ENCODE data around the gene OR2A25. TPM values are rescaled to one million over a fixed set of nuclear protein-coding genes. Genes with fewer than 3 reads are reported as not detected.

OR2A25 gene, protein sequence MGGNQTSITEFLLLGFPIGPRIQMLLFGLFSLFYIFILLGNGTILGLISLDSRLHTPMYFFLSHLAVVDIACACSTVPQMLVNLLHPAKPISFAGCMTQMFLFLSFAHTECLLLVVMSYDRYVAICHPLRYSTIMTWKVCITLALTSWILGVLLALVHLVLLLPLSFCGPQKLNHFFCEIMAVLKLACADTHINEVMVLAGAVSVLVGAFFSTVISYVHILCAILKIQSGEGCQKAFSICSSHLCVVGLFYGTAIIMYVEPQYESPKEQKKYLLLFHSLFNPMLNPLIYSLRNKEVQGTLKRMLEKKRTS
- total RNA-seq: not detected

DNA sequence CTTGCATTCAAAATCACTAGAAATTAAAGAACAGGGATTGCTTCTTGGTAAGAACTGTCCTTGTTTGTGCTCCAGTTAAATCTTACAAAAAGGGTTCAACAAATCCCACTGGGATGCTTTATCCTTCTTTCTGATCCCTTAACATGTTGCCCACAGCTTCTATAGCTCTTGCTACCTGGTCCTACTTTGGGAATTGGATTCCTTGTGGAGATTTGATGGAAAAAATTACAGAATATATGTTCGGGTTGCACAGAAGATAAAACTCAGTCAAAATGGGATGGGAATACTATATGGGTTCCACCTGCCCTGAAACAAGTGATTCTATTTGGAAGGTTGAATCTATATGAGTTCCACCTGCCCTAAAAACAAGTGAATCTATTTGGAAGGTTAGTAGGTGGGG lies at the start of gene OR2A25:
TSS of gene OR2A25 (plus strand) at position 301 of the 400 bp plus-strand sequence. CDS start 4,409 bp downstream, outside the sequence.
- no peak for DNase-seq (ENCODE audit: low spot score in 2 of 2)
- intact Hi-C loops (cut with DNase I; ENCODE audit: low total_unique reads): no loop called here
- H3K27ac ChIP-seq: no peak within 1 kb of the TSS
- H3K36me3 ChIP-seq: no peaks in the 10 kb centered on the region
- TF ChIP-seq, protein P1, sequence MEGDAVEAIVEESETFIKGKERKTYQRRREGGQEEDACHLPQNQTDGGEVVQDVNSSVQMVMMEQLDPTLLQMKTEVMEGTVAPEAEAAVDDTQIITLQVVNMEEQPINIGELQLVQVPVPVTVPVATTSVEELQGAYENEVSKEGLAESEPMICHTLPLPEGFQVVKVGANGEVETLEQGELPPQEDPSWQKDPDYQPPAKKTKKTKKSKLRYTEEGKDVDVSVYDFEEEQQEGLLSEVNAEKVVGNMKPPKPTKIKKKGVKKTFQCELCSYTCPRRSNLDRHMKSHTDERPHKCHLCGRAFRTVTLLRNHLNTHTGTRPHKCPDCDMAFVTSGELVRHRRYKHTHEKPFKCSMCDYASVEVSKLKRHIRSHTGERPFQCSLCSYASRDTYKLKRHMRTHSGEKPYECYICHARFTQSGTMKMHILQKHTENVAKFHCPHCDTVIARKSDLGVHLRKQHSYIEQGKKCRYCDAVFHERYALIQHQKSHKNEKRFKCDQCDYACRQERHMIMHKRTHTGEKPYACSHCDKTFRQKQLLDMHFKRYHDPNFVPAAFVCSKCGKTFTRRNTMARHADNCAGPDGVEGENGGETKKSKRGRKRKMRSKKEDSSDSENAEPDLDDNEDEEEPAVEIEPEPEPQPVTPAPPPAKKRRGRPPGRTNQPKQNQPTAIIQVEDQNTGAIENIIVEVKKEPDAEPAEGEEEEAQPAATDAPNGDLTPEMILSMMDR (IDR thresholded peaks at IDR 0.05): no peak
- TF ChIP-seq POLR2A (IDR thresholded peaks at IDR 0.05) (no peak), POLR2AphosphoS5 (IDR thresholded peaks at IDR 0.05) (no peak)
- H3K9me3 ChIP-seq: no peaks in the 10 kb centered on the region
- no peak within 1 kb of the TSS for H3K4me3 ChIP-seq
- no peaks in the 10 kb centered on the region for H3K4me1 ChIP-seq
- no peaks in the 10 kb centered on the region for H3K27me3 ChIP-seq

DNA sequence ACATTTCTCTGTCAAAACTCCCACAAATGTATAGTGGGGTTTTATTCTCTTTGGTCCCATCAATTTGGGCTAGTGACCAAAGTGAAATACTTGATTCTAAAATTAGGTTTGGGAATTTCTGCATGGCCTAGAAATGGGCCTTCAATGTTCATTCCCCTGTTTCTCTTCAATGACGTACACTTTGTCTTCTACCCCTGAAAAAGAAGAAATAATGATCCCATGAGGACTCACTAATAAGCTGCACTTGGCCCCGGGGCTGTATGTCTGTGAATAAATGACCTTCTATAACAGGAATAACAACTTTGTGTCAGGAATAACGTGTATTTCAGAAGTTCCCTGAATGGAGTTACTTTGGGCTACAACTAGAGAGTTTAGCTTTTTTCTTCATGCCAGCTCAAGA lies 49.3 kb upstream of the OR2A25 start:
- H3K27ac ChIP-seq: no peak overlapping the region
- TF ChIP-seq POLR2A (IDR thresholded peaks at IDR 0.05): no peak
- TF ChIP-seq POLR2AphosphoS5 (IDR thresholded peaks at IDR 0.05): no peak
- TF ChIP-seq, protein P1 (IDR thresholded peaks at IDR 0.05): no peak
- no peaks in the 10 kb centered on the region for H3K4me1 ChIP-seq
- no peak for DNase-seq (ENCODE audit: low spot score in 2 of 2)
- H3K36me3 ChIP-seq: no peaks in the 10 kb centered on the region
- intact Hi-C loops (cut with DNase I; ENCODE audit: low total_unique reads): no loop called here
- no peaks in the 10 kb centered on the region for H3K27me3 ChIP-seq
- H3K9me3 ChIP-seq: no peaks in the 10 kb centered on the region
- no peak overlapping the region for H3K4me3 ChIP-seq

DNA sequence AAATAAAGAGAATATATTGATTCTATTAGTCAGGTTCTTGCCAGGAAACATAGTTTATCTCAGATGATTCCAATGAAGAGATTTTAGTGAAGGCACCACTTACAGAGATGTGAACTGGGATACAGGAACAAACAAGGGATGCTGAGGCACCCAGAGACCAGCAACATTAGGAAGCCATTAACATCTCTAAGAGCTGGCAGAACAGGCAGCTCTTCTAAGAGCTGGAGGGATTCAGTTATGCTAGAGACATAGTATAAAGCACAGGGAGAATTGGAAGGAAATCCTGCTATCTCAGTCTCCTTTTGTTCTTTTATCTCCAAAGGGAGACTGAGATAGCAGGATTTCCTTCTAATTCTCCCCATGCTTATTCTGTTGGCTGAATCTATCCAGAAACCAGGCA lies 47.4 kb upstream of the OR2A25 start:
- DNase-seq (ENCODE audit: low spot score in 2 of 2): no peak
- Histone ChIP-seq H3K4me1 (no peaks in the 10 kb centered on the region), H3K27ac (no peak overlapping the region), H3K36me3 (no peaks in the 10 kb centered on the region), H3K27me3 (no peaks in the 10 kb centered on the region), H3K4me3 (no peak overlapping the region), H3K9me3 (no peaks in the 10 kb centered on the region)
- TF ChIP-seq POLR2A (IDR thresholded peaks at IDR 0.05): no peak
- TF ChIP-seq, protein P1 (IDR thresholded peaks at IDR 0.05): no peak
- no peak for TF ChIP-seq POLR2AphosphoS5 (IDR thresholded peaks at IDR 0.05)
- intact Hi-C loops (cut with DNase I; ENCODE audit: low total_unique reads): no loop called here

DNA sequence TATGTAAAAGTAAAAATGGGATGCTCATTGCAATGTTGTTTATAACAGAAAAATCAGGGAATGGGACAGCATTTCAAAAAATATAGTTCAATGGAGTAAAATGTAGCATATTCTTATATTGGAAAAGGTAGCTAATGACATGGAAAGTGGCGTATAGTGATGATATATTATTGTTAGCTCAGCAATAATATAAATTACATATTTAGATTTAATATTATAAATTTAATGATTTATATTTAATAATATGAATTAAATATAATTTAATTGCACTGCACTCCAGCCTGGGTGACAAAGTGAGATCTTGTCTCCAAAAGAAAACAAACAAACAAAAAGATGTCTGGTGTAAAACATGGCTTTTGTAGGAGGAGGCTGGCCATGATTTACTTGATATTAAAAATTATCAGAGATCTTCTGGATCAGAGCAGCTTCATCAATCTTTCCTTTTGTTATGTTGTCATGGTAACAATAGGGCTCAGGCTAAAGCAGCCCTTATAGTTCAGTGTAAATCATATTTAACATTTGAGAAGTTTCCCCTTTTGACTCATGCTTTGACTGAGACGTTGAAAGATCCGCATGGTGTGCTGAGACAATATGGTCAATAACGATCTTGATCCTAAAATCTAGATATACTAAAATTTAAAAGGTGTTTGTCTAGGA lies 46.3 kb upstream of the OR2A25 start:
- H3K4me3 ChIP-seq: no peak overlapping the region
- H3K9me3 ChIP-seq: no peaks in the 10 kb centered on the region
- TF ChIP-seq POLR2AphosphoS5 (IDR thresholded peaks at IDR 0.05) (no peak), POLR2A (IDR thresholded peaks at IDR 0.05) (no peak)
- TF ChIP-seq, protein P1 (IDR thresholded peaks at IDR 0.05): no peak
- no peaks in the 10 kb centered on the region for H3K27me3 ChIP-seq
- intact Hi-C loops (cut with DNase I; ENCODE audit: low total_unique reads): no loop called here
- H3K27ac ChIP-seq: no peak overlapping the region
- DNase-seq (ENCODE audit: low spot score in 2 of 2): no peak
- no peaks in the 10 kb centered on the region for H3K4me1 ChIP-seq
- no peaks in the 10 kb centered on the region for H3K36me3 ChIP-seq

DNA sequence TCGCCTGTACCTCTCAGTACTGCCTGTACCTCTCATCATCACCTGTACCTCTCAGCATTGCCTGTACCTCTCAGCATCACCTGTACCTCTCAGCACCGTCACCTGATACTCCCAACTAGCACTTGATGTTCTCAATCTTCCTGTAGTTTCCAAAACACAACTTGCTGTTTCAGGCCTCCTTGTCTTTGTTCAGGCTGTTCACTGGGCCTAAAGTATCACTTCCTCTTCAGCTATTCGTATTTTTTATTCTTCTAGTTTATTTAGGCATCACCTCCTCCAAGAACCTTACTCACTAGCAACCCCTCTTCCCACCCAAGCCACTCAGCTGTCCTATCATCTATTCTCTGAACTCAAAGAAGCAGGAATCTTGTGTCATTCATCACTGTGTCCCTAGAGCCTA lies 45.4 kb upstream of the OR2A25 start:
- Histone ChIP-seq H3K27ac (no peak overlapping the region), H3K27me3 (no peaks in the 10 kb centered on the region), H3K4me3 (no peak overlapping the region), H3K36me3 (no peaks in the 10 kb centered on the region), H3K4me1 (no peaks in the 10 kb centered on the region), H3K9me3 (no peaks in the 10 kb centered on the region)
- intact Hi-C loops (cut with DNase I; ENCODE audit: low total_unique reads): no loop called here
- TF ChIP-seq POLR2A (IDR thresholded peaks at IDR 0.05) (no peak), POLR2AphosphoS5 (IDR thresholded peaks at IDR 0.05) (no peak)
- TF ChIP-seq, protein P1 (IDR thresholded peaks at IDR 0.05): no peak
- no peak for DNase-seq (ENCODE audit: low spot score in 2 of 2)

Measured in breast epithelium (tissue), 4 donors.